IMR-90 (cell line): ENCODE results near the gene IST1. TPM values are rescaled to one million over a fixed set of nuclear protein-coding genes. Genes with fewer than 3 reads are reported as not detected.

Experiments used
- ATAC-seq: fragments of 200-7000 bp; cut with Tn5 transposase; 2 replicates; pipeline ENCODE4 v1.9.1; 2020; ENCODE audit warnings: low read depth, mild to moderate bottlenecking, moderate library complexity
- BruUV-seq: library from RNA; stranded (reverse); fragments of 400-500 nt; replicated peaks from 2 replicates; lab custom pipeline; 2021; lab: Mats Ljungman, UMichigan
- CTCF ChIA-PET: fragments of 300-600 bp; formaldehyde crosslinking; extraction: SDS; loops from one replicate; lab custom pipeline; 2021; ENCODE audit warnings: antibody characterized with exemption; lab: Yijun Ruan, JAX
- POLR2A ChIA-PET: fragments of 300-600 bp; sonication (Branson Sonifier 250); formaldehyde crosslinking; loops from one replicate; lab custom pipeline; 2022; ENCODE audit warnings: antibody characterized with exemption; ENCODE audit not compliant: unreplicated experiment; lab: Charles Lee
- DNase-seq: peaks from one replicate; pipeline ENCODE4 v3.0.0; 2013
- H2AFZ ChIP-seq: replicated peaks from 2 replicates; pipeline ENCODE3; 2013; ENCODE audit warnings: low read length, mild to moderate bottlenecking; ENCODE audit not compliant: poor library complexity
- H2AK5ac ChIP-seq: 2 replicates; pipeline ENCODE4 v1.6.1; 2013; ENCODE audit warnings: low read depth, low read length, inconsistent platforms
- H2AK9ac ChIP-seq: replicated peaks from 2 replicates; pipeline ENCODE3; 2013; ENCODE audit warnings: mild to moderate bottlenecking, low read depth, low read length, moderate library complexity; ENCODE audit not compliant: poor library complexity
- H2BK120ac ChIP-seq: 2 replicates; pipeline ENCODE4 v1.6.1; 2013; ENCODE audit warnings: low read depth, low read length, inconsistent platforms
- H2BK15ac ChIP-seq: 3 replicates; pipeline ENCODE4 v1.6.1; 2013; ENCODE audit warnings: low read depth, low read length, inconsistent platforms
- H2BK20ac ChIP-seq: 2 replicates; pipeline ENCODE4 v1.6.1; 2013; ENCODE audit warnings: low read depth, mild to moderate bottlenecking, inconsistent platforms, low read length, moderate library complexity
- H2BK5ac ChIP-seq: 2 replicates; pipeline ENCODE4 v1.6.1; 2013; ENCODE audit warnings: mild to moderate bottlenecking, low read depth, low read length, inconsistent platforms; ENCODE audit not compliant: poor library complexity, severe bottlenecking
- H3K14ac ChIP-seq: replicated peaks from 2 replicates; pipeline ENCODE4 v1.6.1; 2013; ENCODE audit warnings: low read depth, low read length, inconsistent platforms
- H3K18ac ChIP-seq: 2 replicates; pipeline ENCODE4 v1.6.1; 2013; ENCODE audit warnings: low read depth, low read length, control low read depth
- H3K23ac ChIP-seq: 2 replicates; pipeline ENCODE4 v1.6.1; 2013; ENCODE audit warnings: low read depth, low read length, inconsistent platforms
- H3K27ac ChIP-seq: 2 replicates; pipeline ENCODE4 v1.5.1; 2013; ENCODE audit warnings: mild to moderate bottlenecking, control low read depth, low read length; ENCODE audit not compliant: insufficient read depth
- H3K27me3 ChIP-seq: 2 replicates; pipeline ENCODE4 v1.6.1; 2013; ENCODE audit warnings: low read length; ENCODE audit not compliant: control insufficient read depth, insufficient read depth
- H3K36me3 ChIP-seq: 2 replicates; pipeline ENCODE4 v1.6.1; 2013; ENCODE audit warnings: low read length, mixed read lengths; ENCODE audit not compliant: control insufficient read depth, insufficient read depth
- H3K4ac ChIP-seq: 2 replicates; pipeline ENCODE4 v1.6.1; 2013; ENCODE audit warnings: low read depth, low read length, inconsistent platforms
- H3K4me1 ChIP-seq: 2 replicates; pipeline ENCODE4 v1.6.1; 2013; ENCODE audit warnings: low read length, mixed read lengths; ENCODE audit not compliant: control insufficient read depth, insufficient read depth
- H3K4me2 ChIP-seq: 2 replicates; pipeline ENCODE4 v1.6.1; 2013; ENCODE audit warnings: low read depth, mild to moderate bottlenecking, control low read depth, low read length, moderate library complexity
- H3K4me3 ChIP-seq: 2 replicates; pipeline ENCODE4 v1.5.1; 2013; ENCODE audit warnings: low read depth, mild to moderate bottlenecking, control low read depth, low read length, moderate library complexity; ENCODE audit not compliant: insufficient read depth
- H3K56ac ChIP-seq: 2 replicates; pipeline ENCODE4 v1.6.1; 2013; ENCODE audit warnings: low read length, inconsistent platforms; ENCODE audit not compliant: insufficient read depth; ENCODE audit errors: extremely low read depth
- H3K79me1 ChIP-seq, 2 experiments: 2 replicates each; pipeline ENCODE4 v1.6.1; 2013; ENCODE audit warnings: low read length in 2 of 2, inconsistent platforms in 1 of 2, low read depth in 1 of 2
- H3K9ac ChIP-seq: 2 replicates; pipeline ENCODE4 v1.6.1; 2013; ENCODE audit warnings: low read depth, low read length, control low read depth
- H3K9me1 ChIP-seq: 2 replicates; pipeline ENCODE4 v1.6.1; 2013; ENCODE audit warnings: low read length, inconsistent platforms; ENCODE audit not compliant: insufficient read depth
- H3K9me3 ChIP-seq: 2 replicates; pipeline ENCODE4 v1.6.1; 2013; ENCODE audit warnings: low read length; ENCODE audit not compliant: control insufficient read depth, insufficient read depth
- H4K20me1 ChIP-seq: 2 replicates; pipeline ENCODE4 v1.6.1; 2013; ENCODE audit warnings: low read length, inconsistent platforms; ENCODE audit not compliant: insufficient read depth
- H4K5ac ChIP-seq: 2 replicates; pipeline ENCODE4 v1.6.1; 2013; ENCODE audit warnings: mild to moderate bottlenecking, low read depth, low read length, control low read depth
- H4K8ac ChIP-seq, 2 experiments: 2 replicates each; pipeline ENCODE4 v1.6.1; 2013; ENCODE audit warnings: low read depth in 2 of 2, low read length in 2 of 2, control low read depth in 1 of 2, inconsistent platforms in 1 of 2
- H4K91ac ChIP-seq: 2 replicates; pipeline ENCODE4 v1.6.1; 2013; ENCODE audit warnings: low read depth, low read length, inconsistent platforms; ENCODE audit not compliant: insufficient read depth
- BHLHE40 ChIP-seq: fragments of 150-350 bp; IDR thresholded peaks from 2 replicates; pipeline ENCODE4 v1.6.1; 2016; ENCODE audit warnings: mild to moderate bottlenecking, low read depth, low read length
- CEBPB ChIP-seq: IDR thresholded peaks from 2 replicates; pipeline ENCODE4 v1.6.1; 2012; ENCODE audit warnings: low read depth, low read length, improper control_type of control experiment
- CHD1 ChIP-seq: IDR thresholded peaks from 2 replicates; pipeline ENCODE4 v1.6.1; 2012; ENCODE audit warnings: low read depth, low read length, improper control_type of control experiment
- CTCF ChIP-seq: conservative IDR thresholded peaks from 2 replicates; pipeline ENCODE4 v1.5.1; 2012; ENCODE audit warnings: mild to moderate bottlenecking, low read depth, low read length, improper control_type of control experiment
- ELK1 ChIP-seq: fragments of 150-350 bp; IDR thresholded peaks from 2 replicates; pipeline ENCODE4 v1.6.1; 2016; ENCODE audit warnings: low read depth, mild to moderate bottlenecking, low read length, moderate library complexity, borderline replicate concordance
- MAZ ChIP-seq: IDR thresholded peaks from 2 replicates; pipeline ENCODE4 v1.6.1; 2012; ENCODE audit warnings: low read depth, mild to moderate bottlenecking, low read length, improper control_type of control experiment, moderate library complexity, borderline replicate concordance
- MXI1 ChIP-seq: IDR thresholded peaks from 2 replicates; pipeline ENCODE4 v1.6.1; 2012; ENCODE audit warnings: low read depth, mild to moderate bottlenecking, low read length, moderate library complexity, borderline replicate concordance
- POLR2A ChIP-seq: IDR thresholded peaks from 2 replicates; pipeline ENCODE4 v1.6.1; 2012; ENCODE audit warnings: mild to moderate bottlenecking, low read depth, low read length
- RAD21 ChIP-seq: IDR thresholded peaks from 2 replicates; pipeline ENCODE4 v1.6.1; 2012; ENCODE audit warnings: low read length, improper control_type of control experiment
- RCOR1 ChIP-seq: IDR thresholded peaks from 2 replicates; pipeline ENCODE4 v1.6.1; 2012; ENCODE audit warnings: mild to moderate bottlenecking, low read length, improper control_type of control experiment; ENCODE audit not compliant: insufficient replicate concordance
- RFX5 ChIP-seq: IDR thresholded peaks from 2 replicates; pipeline ENCODE4 v1.8.0; 2012; ENCODE audit warnings: low read depth, mild to moderate bottlenecking, low read length, moderate library complexity
- WGBS, 2 experiments: methylation state at CpG; one replicate each; pipeline versions ENCODE4 v1.1.5 to v1.1.7; 2013; ENCODE audit warnings: missing lambda C conversion rate in 2 of 2; ENCODE audit not compliant: insufficient read length in 1 of 2; ENCODE audit errors: extremely low coverage in 2 of 2; 5-methylcytosine and 5-hydroxymethylcytosine counted together
- dilution Hi-C: fragments of 300-500 bp; cut with HindIII; formaldehyde crosslinking; loops from one replicate; pipeline ENCODE4 v1.14.3; 2018; ENCODE audit warnings: low sequenced_read_pairs; ENCODE audit not compliant: unreplicated experiment
- in situ Hi-C: fragments of 300-500 bp; cut with MboI; formaldehyde crosslinking; loops from 3 replicates; pipeline ENCODE4 v1.14.3; 2019; ENCODE audit warnings: low sequenced_read_pairs, inconsistent platforms, mixed read lengths
- intact Hi-C: fragments of 100-400 bp; cut with micrococcal nuclease; formaldehyde crosslinking; loops from 2 replicates; pipeline ENCODE4 v1.10.0; 2022
- polyA plus RNA-seq, 3 experiments: library from polyadenylated mRNA; depleted of rRNA; stranded (reverse); fragments of >200 nt; gene quantifications; 2 replicates each; pipeline ENCODE4 v1.2.3, GENCODE V29; 2012; ENCODE audit warnings: low replicate concordance in 1 of 3
- total RNA-seq: library from RNA; depleted of rRNA; stranded (reverse); fragments of >200 nt; gene quantifications from 2 replicates; pipeline ENCODE4 v1.2.3, GENCODE V29; 2012

IST1 gene
- total and polyA plus RNA-seq, 2 of the 4 experiments (the other 2 are of a cell fraction), result 134 to 186 TPM

- H4K8ac ChIP-seq, result no peak overlapping the region
- H2AK5ac ChIP-seq, result no peak overlapping the region
- H3K36me3 ChIP-seq, result peaks cover 28% of the 10 kb centered on the region
- H2BK5ac ChIP-seq, result no peak overlapping the region
- no peak overlapping the region for H4K5ac ChIP-seq
- dilution Hi-C loops (no loop called here), intact Hi-C loops (no loop called here), in situ Hi-C loops (no loop called here)
- H4K91ac ChIP-seq, result no peak overlapping the region
- peaks cover 19% of the 10 kb centered on the region for H3K4me1 ChIP-seq
- no peak for DNase-seq
- no peak overlapping the region for H3K9ac ChIP-seq
- no peak overlapping the region for H3K23ac ChIP-seq
- no peak overlapping the region for H2BK20ac ChIP-seq
- no peak overlapping the region for H2BK15ac ChIP-seq
- ChIA-PET POLR2A (no interaction called here), CTCF (interaction anchor here (1.7 kb wide), 1 partner anchor 49 kb away, joined by 4 read pairs; no protein-coding TSS in a partner anchor)
- BruUV-seq, result no TSS peak
- H3K18ac ChIP-seq, result no peak overlapping the region
- no peak overlapping the region for H2AFZ ChIP-seq
- H3K4me3 ChIP-seq, result no peak overlapping the region
- H3K4me2 ChIP-seq, result no peak overlapping the region
- no peak overlapping the region for H3K27ac ChIP-seq
- H3K56ac ChIP-seq, result no peak overlapping the region
- no peak overlapping the region for H2BK120ac ChIP-seq
- TF ChIP-seq CHD1 (no peak), MAZ (no peak), RCOR1 (no peak), MXI1 (no peak), RFX5 (no peak), BHLHE40 (no peak), POLR2A (no peak), ELK1 (no peak), CTCF (no peak), CEBPB (no peak), RAD21 (no peak)
- no peak overlapping the region for H2AK9ac ChIP-seq
- H3K9me3 ChIP-seq, result no peaks in the 10 kb centered on the region
- 100% methylated on average over 1 of the region's 6 CpGs; no CpG with 5 or more reads in 1 of the 2 experiments for WGBS, 2 experiments
- H4K20me1 ChIP-seq, result peaks cover 72% of the 10 kb centered on the region
- H3K9me1 ChIP-seq, result peaks cover 25% of the 10 kb centered on the region; the same call in 1 of the 2 replicates
- H3K27me3 ChIP-seq, result no peaks in the 10 kb centered on the region
- no peak overlapping the region for H3K4ac ChIP-seq
- H3K79me1 ChIP-seq, result peaks cover 23 to 76% of the 10 kb centered on the region in 2 experiments
- H3K14ac ChIP-seq, result no peak overlapping the region
- no peak for ATAC-seq
Measured at GRCh38 chr16:71931599-71931998, 36.3 kb downstream of the IST1 start.
